GM12878 (cell line): ENCODE results near the gene ZNF583.

ENCODE experiments used
- ASH2L ChIP-seq: fragments of 300-600, 200-600 bp; sonication (generic); IDR thresholded peaks from 2 replicates; pipeline ENCODE4 v1.6.1; 2017; ENCODE audit warnings: low read depth, mild to moderate bottlenecking, borderline replicate concordance
- CEBPB ChIP-seq, 2 experiments: fragments of 150-350 bp in 1 of 2; IDR thresholded peaks; 2 replicates each; pipeline ENCODE4 v1.6.1; 2012 to 2014; ENCODE audit warnings: low read depth in 2 of 2, low read length in 2 of 2, borderline replicate concordance in 1 of 2, inconsistent platforms in 1 of 2
- CTCF ChIP-seq, 3 experiments: IDR thresholded peaks in 2 of 3; conservative IDR thresholded peaks in 1 of 3; 2 replicates each; pipeline ENCODE4 v1.5.1; 2011; ENCODE audit warnings: low read depth in 3 of 3, low read length in 3 of 3, mild to moderate bottlenecking in 3 of 3, control low read depth in 2 of 3, moderate library complexity in 2 of 3, inconsistent platforms in 1 of 3, mixed read lengths in 1 of 3; ENCODE audit not compliant: control insufficient read depth in 2 of 3, insufficient read depth in 1 of 3; ENCODE audit errors: extremely low read depth in 1 of 3
- FOXM1 ChIP-seq: IDR thresholded peaks from 2 replicates; pipeline ENCODE4 v1.6.1; 2012; ENCODE audit warnings: low read depth, mild to moderate bottlenecking, inconsistent platforms, low read length, moderate library complexity
- HDAC2 ChIP-seq: fragments of 200-600 bp; sonication (generic); IDR thresholded peaks from 2 replicates; pipeline ENCODE4 v1.6.1; 2017
- NFYB ChIP-seq: IDR thresholded peaks from 2 replicates; pipeline ENCODE4 v1.6.1; 2011; ENCODE audit warnings: low read depth, mild to moderate bottlenecking, low read length, improper control_type of control experiment, moderate library complexity; ENCODE audit not compliant: insufficient read depth
- POLR2A ChIP-seq: IDR thresholded peaks from 2 replicates; pipeline ENCODE4 v1.6.1; 2011; ENCODE audit warnings: low read depth, mild to moderate bottlenecking, low read length
- POLR2AphosphoS5 ChIP-seq: IDR thresholded peaks from 2 replicates; pipeline ENCODE4 v1.6.1; 2011; ENCODE audit warnings: mild to moderate bottlenecking, low read length, inconsistent platforms
- RB1 ChIP-seq: fragments of 450-650 bp; formaldehyde crosslinking; IDR thresholded peaks from 2 replicates; pipeline ENCODE4 v1.6.1; 2017; ENCODE audit warnings: mild to moderate bottlenecking, borderline replicate concordance
- RFX5 ChIP-seq: IDR thresholded peaks from 2 replicates; pipeline ENCODE4 v1.6.1; 2011; ENCODE audit warnings: low read depth, low read length, improper control_type of control experiment
- ZNF384 ChIP-seq: IDR thresholded peaks from 2 replicates; pipeline ENCODE4 v1.6.1; 2012; ENCODE audit warnings: low read depth, mild to moderate bottlenecking, low read length, improper control_type of control experiment, borderline replicate concordance

- TF ChIP-seq CTCF (IDR thresholded peaks at IDR 0.05 in 2 of 3, conservative IDR thresholded peaks at IDR 0.05 in 1 of 3; ENCODE audit: control insufficient read depth in 2 of 3, extremely low read depth in 1 of 3, insufficient read depth in 1 of 3, low read depth in 3 of 3, low read length in 3 of 3) = no peak
- TF ChIP-seq FOXM1 = no peak
- TF ChIP-seq NFYB = no peak
- TF ChIP-seq ZNF384 = no peak
- TF ChIP-seq RFX5 = no peak
- TF ChIP-seq POLR2AphosphoS5 = no peak
- no peak for TF ChIP-seq CEBPB (IDR thresholded peaks at IDR 0.05; ENCODE audit: borderline replicate concordance in 1 of 2, low read depth in 2 of 2, low read length in 2 of 2)
- TF ChIP-seq HDAC2 = no peak
- no peak for TF ChIP-seq RB1
- no peak for TF ChIP-seq ASH2L
- TF ChIP-seq POLR2A = no peak
These were observed 70.2 kb downstream of the ZNF583 start for GRCh38 chr19:56474308-56474707.
